HepG2 (cell line): ENCODE measurements around the gene CGNL1. TPM values are rescaled to one million over a fixed set of nuclear protein-coding genes. Genes with fewer than 3 reads are reported as not detected.

Experiments
- ATAC-seq: fragments of 200-7000 bp; cut with Tn5 transposase; 3 replicates; pipeline ENCODE4 v1.9.1; 2020; ENCODE audit warnings: mild to moderate bottlenecking, moderate library complexity
- BruUV-seq: library from RNA; stranded (reverse); fragments of 400-500 nt; replicated peaks from 2 replicates; lab custom pipeline; 2021; lab: Mats Ljungman, UMichigan
- CTCF ChIA-PET: fragments of 300-600 bp; formaldehyde crosslinking; extraction: SDS; loops from one replicate; lab custom pipeline; 2021; ENCODE audit warnings: low total read pairs, inconsistent platforms, low intra/inter-chr PET ratio; lab: Yijun Ruan, JAX
- POLR2A ChIA-PET: fragments of 350-600 bp; sonication (Branson Sonifier 250); formaldehyde crosslinking; loops from one replicate; lab custom pipeline; 2020; ENCODE audit warnings: antibody characterized with exemption, inconsistent platforms; lab: Yijun Ruan, JAX
- DNase-seq: peaks from one replicate; pipeline ENCODE4 v3.0.0-alpha.2; 2015; ENCODE audit warnings: low spot score
- FAIRE-seq: peaks from 3 replicates; lab custom pipeline; 2011; peaks lifted over from hg19 to GRCh38; lab: Jason Lieb, UNC
- H2AFZ ChIP-seq: one replicate; pipeline ENCODE4 v1.6.1; 2011; ENCODE audit warnings: low read length, inconsistent platforms
- H3K27ac ChIP-seq: fragments of 300-600 bp; 3 replicates; pipeline ENCODE4 v1.8.0; 2011; ENCODE audit warnings: mixed run types, mild to moderate bottlenecking, mixed read lengths, low read length, inconsistent platforms; ENCODE audit not compliant: insufficient read depth; ENCODE audit errors: extremely low read length
- H3K27me3 ChIP-seq, 2 experiments: fragments of 200-600 bp in 1 of 2; 2 replicates in 1 of 2; 3 replicates in 1 of 2; pipeline versions ENCODE4 v1.6.0 to v1.8.0; 2011; ENCODE audit warnings: low read length in 2 of 2, mild to moderate bottlenecking in 2 of 2, moderate library complexity in 2 of 2, inconsistent platforms in 1 of 2; ENCODE audit not compliant: insufficient read depth in 2 of 2, control insufficient read depth in 1 of 2
- H3K36me3 ChIP-seq, 2 experiments: fragments of 200-600 bp in 1 of 2; replicated peaks in 1 of 2; 2 replicates in 1 of 2; 3 replicates in 1 of 2; pipeline versions ENCODE4 v1.5.1 to v1.8.0; 2011; ENCODE audit warnings: low read length in 2 of 2, inconsistent platforms in 1 of 2; ENCODE audit not compliant: insufficient read depth in 2 of 2, control insufficient read depth in 1 of 2
- H3K4me1 ChIP-seq: 2 replicates; pipeline ENCODE4 v1.5.1; 2012; ENCODE audit warnings: low read length, inconsistent platforms; ENCODE audit not compliant: insufficient read depth
- H3K4me2 ChIP-seq: 2 replicates; pipeline ENCODE4 v1.6.0; 2011; ENCODE audit warnings: low read depth, low read length, inconsistent platforms
- H3K4me3 ChIP-seq, 3 experiments: fragments of 200-600 bp in 1 of 3; sonication (generic), shearing (Covaris generic) in 1 of 3; replicated peaks in 1 of 3; 2 replicates each; pipeline ENCODE4 v1.5.1; 2011 to 2016; ENCODE audit warnings: low read length in 3 of 3, inconsistent platforms in 2 of 3, low read depth in 2 of 3, mild to moderate bottlenecking in 2 of 3, control low read depth in 1 of 3, mixed read lengths in 1 of 3; ENCODE audit not compliant: insufficient read depth in 1 of 3
- H3K79me2 ChIP-seq: one replicate; pipeline ENCODE4 v1.6.1; 2011; ENCODE audit warnings: low read length, inconsistent platforms; ENCODE audit not compliant: insufficient read depth
- H3K9ac ChIP-seq: 2 replicates; pipeline ENCODE4 v1.6.0; 2011; ENCODE audit warnings: mild to moderate bottlenecking, low read depth, low read length, inconsistent platforms; ENCODE audit not compliant: insufficient read depth
- H3K9me3 ChIP-seq: 2 replicates; pipeline ENCODE4 v1.5.1; 2012; ENCODE audit warnings: mild to moderate bottlenecking, low read length
- H4K20me1 ChIP-seq: 2 replicates; pipeline ENCODE4 v1.6.0; 2011; ENCODE audit warnings: inconsistent platforms, mild to moderate bottlenecking, low read length, moderate library complexity; ENCODE audit not compliant: insufficient read depth
- HNRNPK ChIP-seq: fragments of 200-400 bp; formaldehyde crosslinking; IDR thresholded peaks from 2 replicates; pipeline ENCODE4 v1.6.1; 2018; ENCODE audit warnings: low read length, low read depth, moderate library complexity, mild to moderate bottlenecking; ENCODE audit not compliant: poor library complexity, severe bottlenecking
- SAP130 ChIP-seq: IDR thresholded peaks from 2 replicates; pipeline ENCODE4 v1.6.1; 2016; ENCODE audit warnings: low read depth
- SETDB1 ChIP-seq: sonication (generic); formaldehyde crosslinking; IDR thresholded peaks from 2 replicates; pipeline ENCODE4 v1.5.1; 2020; ENCODE audit warnings: missing genetic modification reagents, mild to moderate bottlenecking, borderline replicate concordance
- SMC3 ChIP-seq: IDR thresholded peaks from 2 replicates; pipeline ENCODE4 v1.6.1; 2011; ENCODE audit warnings: low read length, improper control_type of control experiment
- STAG1 ChIP-seq: sonication (generic); formaldehyde crosslinking; IDR thresholded peaks from 2 replicates; pipeline ENCODE4 v1.4.0; 2020; ENCODE audit warnings: missing genetic modification reagents
- TEAD3 ChIP-seq: optimal IDR thresholded peaks from 2 replicates; pipeline ENCODE3; 2016; ENCODE audit warnings: borderline replicate concordance
- ZNF333 ChIP-seq: sonication (generic); formaldehyde crosslinking; IDR thresholded peaks from 2 replicates; pipeline ENCODE4 v1.4.0; 2020; ENCODE audit warnings: mild to moderate bottlenecking, missing genetic modification reagents, borderline replicate concordance
- ZNF670 ChIP-seq: sonication (generic); formaldehyde crosslinking; IDR thresholded peaks from 2 replicates; pipeline ENCODE4 v1.8.0; 2022; ENCODE audit warnings: mild to moderate bottlenecking, missing genetic modification reagents, borderline replicate concordance
- WGBS: methylation state at CpG from one replicate; pipeline ENCODE4 v1.1.6; 2017; ENCODE audit warnings: low lambda C conversion rate; 5-methylcytosine and 5-hydroxymethylcytosine counted together
- in situ Hi-C: cut with HindIII; loops from 2 replicates; pipeline ENCODE4 v1.10.0; 2017; ENCODE audit warnings: low pct_unique_long_range_greater_than_20kb; ENCODE audit not compliant: extremely low pct_ligation_motif_present
- intact Hi-C: fragments of 100-400 bp; cut with micrococcal nuclease; formaldehyde crosslinking; loops from one replicate; pipeline ENCODE4 v1.10.0; 2022; ENCODE audit not compliant: unreplicated experiment
- polyA plus RNA-seq, 8 experiments: library from polyadenylated mRNA; depleted of rRNA in 3 of 8; stranded (reverse) in 7 of 8; unstranded in 1 of 8; fragments of >200 nt; fragmentation: Illumina TruSeq in 4 of 8; extraction: Trizol in 4 of 8; gene quantifications; 2 replicates each; pipeline versions ENCODE4 v1.2.1 to v1.2.3, GENCODE V29; 2011 to 2016; ENCODE audit warnings: low read depth in 4 of 8, missing spikeins in 1 of 8, mixed read lengths in 1 of 8; ENCODE audit not compliant: insufficient read depth in 1 of 8
- total RNA-seq, 5 experiments: library from RNA; depleted of rRNA; stranded (reverse); fragments of >200 nt; fragmentation: Illumina TruSeq; extraction: Trizol; gene quantifications; 2 replicates each; pipeline ENCODE4 v1.2.3, GENCODE V29; 2016; ENCODE audit warnings: low read depth in 1 of 5
- TF ChIP-seq, protein P1 (sequence below): sonication (generic); formaldehyde crosslinking; IDR thresholded peaks from 2 replicates; pipeline ENCODE4 v1.4.0; 2020; ENCODE audit warnings: missing genetic modification reagents
- TF ChIP-seq, protein P2 (sequence below): fragments of 450-650 bp; IDR thresholded peaks from 2 replicates; pipeline ENCODE4 v1.6.1; 2017; ENCODE audit warnings: mild to moderate bottlenecking
- TF ChIP-seq, protein P3 (sequence below): sonication (generic); formaldehyde crosslinking; IDR thresholded peaks from 2 replicates; pipeline ENCODE4 v1.5.0; 2020; ENCODE audit warnings: mild to moderate bottlenecking, missing genetic modification reagents, moderate library complexity
- TF ChIP-seq, protein P4 (sequence below): sonication (generic); formaldehyde crosslinking; conservative IDR thresholded peaks from 2 replicates; pipeline ENCODE4 v1.8.0; 2022; ENCODE audit warnings: low read depth, missing genetic modification reagents

CGNL1 gene
- total and polyA plus RNA-seq, 2 of the 13 experiments (the other 11 are each of a cell fraction or from before 2014, with no cell fraction given), result 5.6 to 15.6 TPM

DNA sequence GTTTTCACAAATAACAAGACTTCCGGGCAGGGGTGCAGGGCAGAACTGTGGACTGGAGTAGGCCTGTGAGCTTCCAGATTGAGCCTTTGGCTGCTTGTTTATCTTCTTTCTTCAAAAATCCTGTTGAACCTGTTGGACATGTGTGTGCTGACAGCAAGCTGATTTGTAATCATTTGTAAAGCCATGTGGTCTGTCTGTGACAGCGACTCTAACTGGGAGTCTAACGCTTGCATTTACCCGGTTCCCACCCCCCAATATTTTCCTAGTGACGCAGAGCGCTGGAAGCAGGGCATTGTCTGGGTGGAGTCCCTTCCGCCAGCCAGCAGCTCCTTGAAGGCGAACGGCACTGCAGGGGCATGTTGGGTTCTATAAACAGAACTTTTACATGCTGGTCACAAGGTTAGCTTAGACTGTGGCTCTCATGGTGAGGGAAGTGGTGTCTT, 129.7 kb downstream of the CGNL1 start (continued):
- TF ChIP-seq, protein P1, sequence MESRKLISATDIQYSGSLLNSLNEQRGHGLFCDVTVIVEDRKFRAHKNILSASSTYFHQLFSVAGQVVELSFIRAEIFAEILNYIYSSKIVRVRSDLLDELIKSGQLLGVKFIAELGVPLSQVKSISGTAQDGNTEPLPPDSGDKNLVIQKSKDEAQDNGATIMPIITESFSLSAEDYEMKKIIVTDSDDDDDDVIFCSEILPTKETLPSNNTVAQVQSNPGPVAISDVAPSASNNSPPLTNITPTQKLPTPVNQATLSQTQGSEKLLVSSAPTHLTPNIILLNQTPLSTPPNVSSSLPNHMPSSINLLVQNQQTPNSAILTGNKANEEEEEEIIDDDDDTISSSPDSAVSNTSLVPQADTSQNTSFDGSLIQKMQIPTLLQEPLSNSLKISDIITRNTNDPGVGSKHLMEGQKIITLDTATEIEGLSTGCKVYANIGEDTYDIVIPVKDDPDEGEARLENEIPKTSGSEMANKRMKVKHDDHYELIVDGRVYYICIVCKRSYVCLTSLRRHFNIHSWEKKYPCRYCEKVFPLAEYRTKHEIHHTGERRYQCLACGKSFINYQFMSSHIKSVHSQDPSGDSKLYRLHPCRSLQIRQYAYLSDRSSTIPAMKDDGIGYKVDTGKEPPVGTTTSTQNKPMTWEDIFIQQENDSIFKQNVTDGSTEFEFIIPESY (CRISPR knock-in tag), result peak; percentile 36; the same call in 1 of the 2 replicates
- no peak for TF ChIP-seq SETDB1 (CRISPR knock-in tag)
- TF ChIP-seq, protein P2, sequence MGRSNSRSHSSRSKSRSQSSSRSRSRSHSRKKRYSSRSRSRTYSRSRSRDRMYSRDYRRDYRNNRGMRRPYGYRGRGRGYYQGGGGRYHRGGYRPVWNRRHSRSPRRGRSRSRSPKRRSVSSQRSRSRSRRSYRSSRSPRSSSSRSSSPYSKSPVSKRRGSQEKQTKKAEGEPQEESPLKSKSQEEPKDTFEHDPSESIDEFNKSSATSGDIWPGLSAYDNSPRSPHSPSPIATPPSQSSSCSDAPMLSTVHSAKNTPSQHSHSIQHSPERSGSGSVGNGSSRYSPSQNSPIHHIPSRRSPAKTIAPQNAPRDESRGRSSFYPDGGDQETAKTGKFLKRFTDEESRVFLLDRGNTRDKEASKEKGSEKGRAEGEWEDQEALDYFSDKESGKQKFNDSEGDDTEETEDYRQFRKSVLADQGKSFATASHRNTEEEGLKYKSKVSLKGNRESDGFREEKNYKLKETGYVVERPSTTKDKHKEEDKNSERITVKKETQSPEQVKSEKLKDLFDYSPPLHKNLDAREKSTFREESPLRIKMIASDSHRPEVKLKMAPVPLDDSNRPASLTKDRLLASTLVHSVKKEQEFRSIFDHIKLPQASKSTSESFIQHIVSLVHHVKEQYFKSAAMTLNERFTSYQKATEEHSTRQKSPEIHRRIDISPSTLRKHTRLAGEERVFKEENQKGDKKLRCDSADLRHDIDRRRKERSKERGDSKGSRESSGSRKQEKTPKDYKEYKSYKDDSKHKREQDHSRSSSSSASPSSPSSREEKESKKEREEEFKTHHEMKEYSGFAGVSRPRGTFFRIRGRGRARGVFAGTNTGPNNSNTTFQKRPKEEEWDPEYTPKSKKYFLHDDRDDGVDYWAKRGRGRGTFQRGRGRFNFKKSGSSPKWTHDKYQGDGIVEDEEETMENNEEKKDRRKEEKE, result no peak
- TF ChIP-seq, all 625 proteins: peak for 7

DNA sequence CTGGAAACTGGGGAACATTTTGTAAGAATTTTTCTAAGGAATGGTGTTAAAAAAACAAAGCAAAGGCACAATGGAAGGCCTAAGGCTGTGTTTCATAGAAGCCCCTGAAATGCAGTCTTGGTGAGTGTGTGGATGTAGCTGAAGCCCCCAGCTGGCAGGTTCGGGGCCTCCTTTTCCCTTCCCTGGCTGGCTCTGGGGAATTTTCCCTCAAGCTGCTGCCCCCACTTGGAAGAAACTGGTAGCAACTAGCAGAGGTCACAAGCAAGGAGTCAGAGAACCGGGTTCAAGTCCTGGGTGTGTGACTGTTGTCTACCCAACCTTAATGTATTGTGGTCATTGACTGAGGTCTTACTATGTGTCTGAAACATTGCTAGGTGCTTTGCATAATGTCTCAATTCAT, 130.1 kb downstream of the CGNL1 start:
- TF ChIP-seq SMC3 (peak; percentile 23; the same call in 1 of the 2 replicates), SAP130 (0 out of 2 replicates have a peak, but pooled peaks have one; percentile 5), TEAD3 (CRISPR knock-in tag) (peak; percentile 16), ZNF333 (CRISPR knock-in tag) (no peak), STAG1 (CRISPR knock-in tag) (peak; percentile 66), HNRNPK (no peak), ZNF670 (CRISPR knock-in tag) (no peak)
- TF ChIP-seq, protein P3, sequence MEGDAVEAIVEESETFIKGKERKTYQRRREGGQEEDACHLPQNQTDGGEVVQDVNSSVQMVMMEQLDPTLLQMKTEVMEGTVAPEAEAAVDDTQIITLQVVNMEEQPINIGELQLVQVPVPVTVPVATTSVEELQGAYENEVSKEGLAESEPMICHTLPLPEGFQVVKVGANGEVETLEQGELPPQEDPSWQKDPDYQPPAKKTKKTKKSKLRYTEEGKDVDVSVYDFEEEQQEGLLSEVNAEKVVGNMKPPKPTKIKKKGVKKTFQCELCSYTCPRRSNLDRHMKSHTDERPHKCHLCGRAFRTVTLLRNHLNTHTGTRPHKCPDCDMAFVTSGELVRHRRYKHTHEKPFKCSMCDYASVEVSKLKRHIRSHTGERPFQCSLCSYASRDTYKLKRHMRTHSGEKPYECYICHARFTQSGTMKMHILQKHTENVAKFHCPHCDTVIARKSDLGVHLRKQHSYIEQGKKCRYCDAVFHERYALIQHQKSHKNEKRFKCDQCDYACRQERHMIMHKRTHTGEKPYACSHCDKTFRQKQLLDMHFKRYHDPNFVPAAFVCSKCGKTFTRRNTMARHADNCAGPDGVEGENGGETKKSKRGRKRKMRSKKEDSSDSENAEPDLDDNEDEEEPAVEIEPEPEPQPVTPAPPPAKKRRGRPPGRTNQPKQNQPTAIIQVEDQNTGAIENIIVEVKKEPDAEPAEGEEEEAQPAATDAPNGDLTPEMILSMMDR, result peak; percentile 71
- TF ChIP-seq, protein P4, sequence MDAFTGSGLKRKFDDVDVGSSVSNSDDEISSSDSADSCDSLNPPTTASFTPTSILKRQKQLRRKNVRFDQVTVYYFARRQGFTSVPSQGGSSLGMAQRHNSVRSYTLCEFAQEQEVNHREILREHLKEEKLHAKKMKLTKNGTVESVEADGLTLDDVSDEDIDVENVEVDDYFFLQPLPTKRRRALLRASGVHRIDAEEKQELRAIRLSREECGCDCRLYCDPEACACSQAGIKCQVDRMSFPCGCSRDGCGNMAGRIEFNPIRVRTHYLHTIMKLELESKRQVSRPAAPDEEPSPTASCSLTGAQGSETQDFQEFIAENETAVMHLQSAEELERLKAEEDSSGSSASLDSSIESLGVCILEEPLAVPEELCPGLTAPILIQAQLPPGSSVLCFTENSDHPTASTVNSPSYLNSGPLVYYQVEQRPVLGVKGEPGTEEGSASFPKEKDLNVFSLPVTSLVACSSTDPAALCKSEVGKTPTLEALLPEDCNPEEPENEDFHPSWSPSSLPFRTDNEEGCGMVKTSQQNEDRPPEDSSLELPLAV (CRISPR knock-in tag), result no peak
- Histone ChIP-seq H2AFZ (no peak overlapping the region), H3K36me3 (no peaks in the 10 kb centered on the region), H3K4me2 (no peak overlapping the region), H3K9me3 (no peaks in the 10 kb centered on the region), H3K27me3 (no peaks in the 10 kb centered on the region), H3K79me2 (no peaks in the 10 kb centered on the region), H4K20me1 (no peaks in the 10 kb centered on the region), H3K4me3 (no peak overlapping the region), H3K27ac (peak overlapping the region; percentile 28), H3K9ac (no peak overlapping the region), H3K4me1 (peaks cover 52% of the 10 kb centered on the region)
- FAIRE-seq, result no peak
- WGBS, result 78% methylated on average over 1 of the region's 2 CpGs
- ChIA-PET POLR2A (interaction anchor here (1.4 kb wide), 1 partner anchor 194 kb away, joined by 3 read pairs; no protein-coding TSS in a partner anchor), CTCF (interaction anchor here (1.1 kb wide), 1 partner anchor 166 kb away, joined by 5 read pairs; no protein-coding TSS in a partner anchor)
- BruUV-seq, result no TSS peak
- no peak for ATAC-seq
- in situ Hi-C loops (no loop called here), intact Hi-C loops (no loop called here)
- DNase-seq, result no peak
